ENCODE data around the gene MT1B. TPM values are rescaled to one million over a fixed set of nuclear protein-coding genes. Genes with fewer than 3 reads are reported as not detected.

The MT1B gene
- total and polyA plus RNA-seq, 2 of the 13 experiments (the other 11 are each of a cell fraction or from before 2014, with no cell fraction given): 0.89 TPM; not detected in 1

DNA sequence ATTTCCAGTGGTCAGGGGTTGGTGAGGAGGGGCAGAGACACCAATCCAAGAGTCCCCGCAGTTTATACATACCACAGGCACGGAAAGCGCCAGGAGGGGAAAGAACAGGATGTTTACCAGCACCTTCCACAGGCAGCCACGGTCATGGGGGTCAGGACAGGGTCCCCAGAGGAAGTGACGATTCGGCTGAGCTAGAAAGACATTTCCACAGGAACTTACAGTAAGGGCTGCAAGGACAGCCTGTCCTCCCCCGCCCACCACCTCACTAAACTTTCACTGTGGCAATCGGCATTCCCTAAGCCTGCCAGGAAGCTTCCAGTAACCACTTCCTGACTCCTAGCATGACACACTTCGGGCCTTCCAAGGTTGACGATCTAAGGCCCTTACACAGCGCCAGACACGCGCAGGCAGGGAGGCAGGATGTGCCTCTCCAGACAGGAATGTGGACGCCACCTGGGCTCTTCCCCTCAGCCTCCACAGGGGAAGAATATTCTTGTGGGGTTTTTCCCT, 44.5 kb upstream of the MT1B start (continued):
- TF ChIP-seq, protein P1, sequence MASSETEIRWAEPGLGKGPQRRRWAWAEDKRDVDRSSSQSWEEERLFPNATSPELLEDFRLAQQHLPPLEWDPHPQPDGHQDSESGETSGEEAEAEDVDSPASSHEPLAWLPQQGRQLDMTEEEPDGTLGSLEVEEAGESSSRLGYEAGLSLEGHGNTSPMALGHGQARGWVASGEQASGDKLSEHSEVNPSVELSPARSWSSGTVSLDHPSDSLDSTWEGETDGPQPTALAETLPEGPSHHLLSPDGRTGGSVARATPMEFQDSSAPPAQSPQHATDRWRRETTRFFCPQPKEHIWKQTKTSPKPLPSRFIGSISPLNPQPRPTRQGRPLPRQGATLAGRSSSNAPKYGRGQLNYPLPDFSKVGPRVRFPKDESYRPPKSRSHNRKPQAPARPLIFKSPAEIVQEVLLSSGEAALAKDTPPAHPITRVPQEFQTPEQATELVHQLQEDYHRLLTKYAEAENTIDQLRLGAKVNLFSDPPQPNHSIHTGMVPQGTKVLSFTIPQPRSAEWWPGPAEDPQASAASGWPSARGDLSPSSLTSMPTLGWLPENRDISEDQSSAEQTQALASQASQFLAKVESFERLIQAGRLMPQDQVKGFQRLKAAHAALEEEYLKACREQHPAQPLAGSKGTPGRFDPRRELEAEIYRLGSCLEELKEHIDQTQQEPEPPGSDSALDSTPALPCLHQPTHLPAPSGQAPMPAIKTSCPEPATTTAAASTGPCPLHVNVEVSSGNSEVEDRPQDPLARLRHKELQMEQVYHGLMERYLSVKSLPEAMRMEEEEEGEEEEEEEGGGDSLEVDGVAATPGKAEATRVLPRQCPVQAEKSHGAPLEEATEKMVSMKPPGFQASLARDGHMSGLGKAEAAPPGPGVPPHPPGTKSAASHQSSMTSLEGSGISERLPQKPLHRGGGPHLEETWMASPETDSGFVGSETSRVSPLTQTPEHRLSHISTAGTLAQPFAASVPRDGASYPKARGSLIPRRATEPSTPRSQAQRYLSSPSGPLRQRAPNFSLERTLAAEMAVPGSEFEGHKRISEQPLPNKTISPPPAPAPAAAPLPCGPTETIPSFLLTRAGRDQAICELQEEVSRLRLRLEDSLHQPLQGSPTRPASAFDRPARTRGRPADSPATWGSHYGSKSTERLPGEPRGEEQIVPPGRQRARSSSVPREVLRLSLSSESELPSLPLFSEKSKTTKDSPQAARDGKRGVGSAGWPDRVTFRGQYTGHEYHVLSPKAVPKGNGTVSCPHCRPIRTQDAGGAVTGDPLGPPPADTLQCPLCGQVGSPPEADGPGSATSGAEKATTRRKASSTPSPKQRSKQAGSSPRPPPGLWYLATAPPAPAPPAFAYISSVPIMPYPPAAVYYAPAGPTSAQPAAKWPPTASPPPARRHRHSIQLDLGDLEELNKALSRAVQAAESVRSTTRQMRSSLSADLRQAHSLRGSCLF (CRISPR knock-in tag; IDR thresholded peaks at IDR 0.05; ENCODE audit: borderline replicate concordance): no peak
- no peak for TF ChIP-seq ZSCAN20 (CRISPR knock-in tag; IDR thresholded peaks at IDR 0.05; ENCODE audit: borderline replicate concordance)
- TF ChIP-seq ZBTB38 (CRISPR knock-in tag; IDR thresholded peaks at IDR 0.05): peak; percentile 39; the same call in 1 of the 2 replicates
- 0 out of 2 replicates have a peak, but pooled peaks have one; percentile 33 for TF ChIP-seq ZNF790 (CRISPR knock-in tag; IDR thresholded peaks at IDR 0.05; ENCODE audit: borderline replicate concordance)
- no peak for TF ChIP-seq HNRNPL (IDR thresholded peaks at IDR 0.05; ENCODE audit: low read depth, low read length)
- peak; percentile 55; the same call in 1 of the 2 replicates for TF ChIP-seq ZNF768 (CRISPR knock-in tag; IDR thresholded peaks at IDR 0.05)
- TF ChIP-seq MAF1 (CRISPR knock-in tag; IDR thresholded peaks at IDR 0.05; ENCODE audit: borderline replicate concordance): 0 out of 2 replicates have a peak, but pooled peaks have one; percentile 31
- no peak for TF ChIP-seq ZNF75D (CRISPR knock-in tag; IDR thresholded peaks at IDR 0.05; ENCODE audit: borderline replicate concordance)
- peak; percentile 54 for TF ChIP-seq CREB1 (IDR thresholded peaks at IDR 0.05)
- TF ChIP-seq CREB1 (CRISPR knock-in tag; IDR thresholded peaks at IDR 0.05): peak; percentile 86; the same call in 1 of the 2 replicates
- peak; percentile 94 for TF ChIP-seq MED1 (CRISPR knock-in tag; IDR thresholded peaks at IDR 0.05)
- no peak for TF ChIP-seq FOXA1 (IDR thresholded peaks at IDR 0.05)
- peak; percentile 16; the same call in 1 of the 2 replicates for TF ChIP-seq FOXA1 (CRISPR knock-in tag; IDR thresholded peaks at IDR 0.05)
- peak; percentile 87; the same call in 1 of the 2 replicates for TF ChIP-seq ZFP37 (CRISPR knock-in tag; IDR thresholded peaks at IDR 0.05; ENCODE audit: borderline replicate concordance)
- no peak for TF ChIP-seq JUND (CRISPR knock-in tag; IDR thresholded peaks at IDR 0.05)
- TF ChIP-seq THAP11 (CRISPR knock-in tag; IDR thresholded peaks at IDR 0.05): peak; percentile 77
- no peak for TF ChIP-seq NFRKB (IDR thresholded peaks at IDR 0.05)
- TF ChIP-seq, protein P2, sequence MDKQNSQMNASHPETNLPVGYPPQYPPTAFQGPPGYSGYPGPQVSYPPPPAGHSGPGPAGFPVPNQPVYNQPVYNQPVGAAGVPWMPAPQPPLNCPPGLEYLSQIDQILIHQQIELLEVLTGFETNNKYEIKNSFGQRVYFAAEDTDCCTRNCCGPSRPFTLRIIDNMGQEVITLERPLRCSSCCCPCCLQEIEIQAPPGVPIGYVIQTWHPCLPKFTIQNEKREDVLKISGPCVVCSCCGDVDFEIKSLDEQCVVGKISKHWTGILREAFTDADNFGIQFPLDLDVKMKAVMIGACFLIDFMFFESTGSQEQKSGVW (CRISPR knock-in tag; IDR thresholded peaks at IDR 0.05; ENCODE audit: borderline replicate concordance): no peak
- TF ChIP-seq PHF8 (CRISPR knock-in tag; IDR thresholded peaks at IDR 0.05): peak; percentile 73; the same call in 1 of the 2 replicates
- TF ChIP-seq ZNF143 (CRISPR knock-in tag; IDR thresholded peaks at IDR 0.05): 0 out of 2 replicates have a peak, but pooled peaks have one; percentile 14
- no peak for TF ChIP-seq ATRX (CRISPR knock-in tag; IDR thresholded peaks at IDR 0.05; ENCODE audit: borderline replicate concordance)
- TF ChIP-seq, protein P3, sequence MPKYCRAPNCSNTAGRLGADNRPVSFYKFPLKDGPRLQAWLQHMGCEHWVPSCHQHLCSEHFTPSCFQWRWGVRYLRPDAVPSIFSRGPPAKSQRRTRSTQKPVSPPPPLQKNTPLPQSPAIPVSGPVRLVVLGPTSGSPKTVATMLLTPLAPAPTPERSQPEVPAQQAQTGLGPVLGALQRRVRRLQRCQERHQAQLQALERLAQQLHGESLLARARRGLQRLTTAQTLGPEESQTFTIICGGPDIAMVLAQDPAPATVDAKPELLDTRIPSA (CRISPR knock-in tag; IDR thresholded peaks at IDR 0.05; ENCODE audit: borderline replicate concordance): no peak
- TF ChIP-seq SP5 (CRISPR knock-in tag; IDR thresholded peaks at IDR 0.05; ENCODE audit: borderline replicate concordance, low read depth): peak; percentile 91
- TF ChIP-seq ZNF20 (CRISPR knock-in tag; IDR thresholded peaks at IDR 0.05): no peak
- TF ChIP-seq CCAR2 (optimal IDR thresholded peaks at IDR 0.05; ENCODE audit: low read depth, low read length): no peak
